Prostate gland (tissue), 2 donors: ENCODE data around the gene NUP107.

Experiments used
- CTCF ChIP-seq, 4 experiments: fragments of 200-600 bp in 2 of 4; fragments of 450-650 bp in 2 of 4; sonication (generic) in 2 of 4; IDR thresholded peaks; 1 replicate in 3 of 4; 2 replicates in 1 of 4; pipeline ENCODE4 v1.5.1; 2016 to 2019; ENCODE audit warnings: antibody characterized with exemption in 4 of 4, mild to moderate bottlenecking in 2 of 4, moderate library complexity in 2 of 4
- POLR2A ChIP-seq: fragments of 450-650 bp; IDR thresholded peaks from one replicate; pipeline ENCODE4 v1.6.1; 2016; ENCODE audit warnings: antibody characterized with exemption, mild to moderate bottlenecking

DNA sequence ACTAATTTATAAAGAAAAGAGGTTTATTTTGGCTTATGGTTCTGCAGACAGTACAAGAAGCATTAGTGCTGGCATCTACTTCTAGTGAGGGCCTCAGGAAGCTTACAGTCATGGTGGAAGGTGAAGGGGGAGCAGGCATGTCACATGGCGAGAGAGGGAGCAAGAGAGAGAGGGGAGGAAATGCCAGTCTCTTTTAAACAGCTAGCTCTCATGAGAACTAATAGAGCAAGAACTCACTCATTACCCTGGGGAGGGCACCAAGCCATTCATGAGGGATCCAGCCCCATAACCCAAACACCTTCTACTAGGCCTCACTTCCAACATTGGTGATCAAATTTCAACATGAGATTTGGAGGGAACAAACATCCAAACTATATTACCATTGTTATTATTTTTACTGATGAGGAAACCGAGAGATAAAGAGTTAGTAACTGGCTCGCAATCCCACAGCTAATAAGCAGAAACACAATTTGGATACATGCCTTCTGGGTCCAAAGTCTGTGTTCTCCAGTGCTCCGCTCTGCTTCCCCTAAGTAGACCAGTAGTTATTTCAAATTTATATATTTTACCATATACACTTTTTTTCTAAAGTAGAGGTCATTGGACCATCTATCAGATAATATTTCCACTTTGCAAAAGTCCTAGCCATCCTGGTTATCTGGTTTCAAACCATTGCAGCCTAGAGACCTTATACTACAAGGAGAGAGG lies 68.9 kb downstream of the NUP107 start:
- no peak for TF ChIP-seq CTCF (IDR thresholded peaks at IDR 0.05)
- no peak for TF ChIP-seq POLR2A
